ENCODE results near the gene HSPA12B. TPM values are rescaled to one million over a fixed set of nuclear protein-coding genes. Genes with fewer than 3 reads are reported as not detected.

The HSPA12B gene
- total RNA-seq, 1 donor from 2014 or later = 13.5 TPM

DNA sequence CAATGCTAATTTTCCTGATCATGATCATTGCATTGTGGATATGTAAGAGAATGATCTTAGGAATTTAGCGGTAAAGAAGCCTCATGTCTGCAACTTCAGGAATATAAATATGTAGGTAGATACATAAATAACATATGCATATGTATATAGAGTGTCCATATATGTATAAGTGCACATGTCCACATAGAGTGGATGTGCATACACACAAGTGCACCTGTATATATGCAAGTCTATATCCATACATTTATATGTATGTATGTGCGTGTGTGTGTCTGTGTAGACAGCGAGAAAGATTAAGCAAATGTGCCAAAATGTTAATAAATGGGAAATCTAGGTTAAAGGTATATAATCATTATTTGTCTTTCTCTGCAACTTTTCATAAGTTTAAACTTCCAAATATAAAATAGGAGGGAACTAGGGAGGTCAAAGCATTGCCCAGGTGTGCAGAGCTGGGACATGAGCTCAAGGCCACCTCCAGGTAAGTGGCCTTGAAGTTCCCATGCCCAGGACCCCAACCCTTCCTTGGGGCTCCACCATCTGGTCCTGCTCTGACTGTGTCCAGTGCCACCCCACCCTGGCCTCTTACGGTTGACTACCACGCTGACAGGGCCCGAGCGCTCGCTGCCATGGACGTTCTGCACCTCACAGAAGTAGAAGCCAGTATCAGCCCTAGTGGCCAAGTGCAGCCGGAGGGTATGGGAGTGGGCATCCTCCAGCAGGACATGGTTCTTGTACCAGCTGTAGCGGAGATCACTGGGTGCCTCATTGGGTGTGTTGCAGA, 29.7 kb upstream of the HSPA12B start:
- no peak for DNase-seq (ENCODE audit: low spot score)

DNA sequence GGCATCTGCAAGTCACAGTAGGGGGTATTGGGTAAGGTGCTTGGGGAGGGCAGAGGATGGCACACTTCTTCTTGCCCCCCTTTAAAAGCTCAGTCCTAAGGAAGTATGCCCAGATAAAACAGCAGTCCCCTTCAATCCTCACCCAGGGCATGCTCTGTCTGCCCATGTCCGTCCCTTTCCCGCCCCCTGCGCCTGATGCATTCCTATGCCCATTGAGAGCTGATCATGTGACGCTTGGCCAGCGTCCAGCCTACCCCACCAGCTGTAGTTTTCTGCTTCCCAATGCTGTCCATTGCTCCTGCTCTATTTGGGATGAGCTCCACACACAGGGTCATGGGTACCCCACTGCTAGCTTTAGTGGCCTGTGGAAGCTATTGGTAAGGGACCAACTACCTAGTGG, 28.4 kb upstream of the HSPA12B start:
- no peak for DNase-seq (ENCODE audit: low spot score)

DNA sequence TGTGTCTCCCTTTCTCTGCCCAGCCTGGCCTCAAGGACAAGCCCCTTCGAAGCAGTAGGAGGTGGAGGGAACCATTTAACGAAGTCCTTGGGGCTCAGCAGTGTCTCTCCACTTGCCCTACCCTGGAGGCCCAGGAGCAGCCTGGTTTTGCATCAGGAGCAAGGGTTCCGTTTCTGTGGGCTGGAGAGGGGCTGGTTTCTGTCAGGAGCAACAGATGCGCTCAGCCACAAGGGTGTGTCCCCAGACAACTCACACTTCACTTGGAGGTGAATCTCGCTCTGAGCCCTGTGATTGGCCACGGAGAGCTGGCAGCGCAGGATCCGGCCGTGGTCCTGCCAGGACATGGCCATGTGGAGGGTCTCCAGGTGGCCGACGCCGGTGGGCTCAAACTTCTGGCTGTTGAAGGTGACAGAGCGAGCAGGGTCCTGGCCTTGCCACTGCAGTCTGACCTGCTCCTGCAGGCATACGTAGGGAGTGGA, 27.0 kb upstream of the HSPA12B start:
- DNase-seq (ENCODE audit: low spot score) = peak; percentile 41

DNA sequence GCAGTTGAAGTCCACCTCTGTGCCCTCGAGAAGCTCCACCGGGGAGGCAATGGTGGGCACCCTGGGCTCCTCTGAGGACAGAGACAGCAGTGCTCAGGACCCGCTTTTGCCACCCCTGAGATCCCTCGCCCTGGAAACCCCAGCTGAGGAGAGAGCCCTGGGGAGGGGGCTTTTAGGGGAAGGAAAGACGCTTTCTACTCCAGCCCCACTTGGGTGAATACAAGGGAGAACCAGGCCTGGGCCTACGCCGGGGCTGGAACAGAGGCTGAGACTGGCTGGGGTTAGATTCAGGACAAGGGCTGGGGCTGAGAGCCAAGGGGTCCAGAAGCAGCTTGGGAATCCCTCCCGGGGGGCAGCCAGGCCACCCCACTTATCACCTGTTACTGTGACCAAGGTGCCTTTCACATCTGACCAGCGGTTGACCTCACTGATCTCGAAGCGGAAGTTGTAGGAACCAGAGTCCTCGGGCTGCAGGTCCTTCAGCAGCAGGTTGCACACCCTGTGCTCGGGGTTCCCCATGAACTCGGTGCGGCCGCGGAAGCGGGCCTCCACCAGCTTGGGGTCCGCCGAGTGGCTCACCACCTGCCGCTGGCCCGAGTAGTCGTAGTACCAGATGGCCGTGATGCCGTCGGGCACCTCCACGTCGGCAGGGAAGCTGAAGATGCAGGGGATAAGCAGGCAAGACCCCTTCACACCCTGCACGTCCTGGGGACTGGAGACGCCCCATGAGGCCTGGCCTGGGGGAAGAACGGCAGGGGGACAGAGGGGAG, 26.3 kb upstream of the HSPA12B start:
- no peak for DNase-seq (ENCODE audit: low spot score)

DNA sequence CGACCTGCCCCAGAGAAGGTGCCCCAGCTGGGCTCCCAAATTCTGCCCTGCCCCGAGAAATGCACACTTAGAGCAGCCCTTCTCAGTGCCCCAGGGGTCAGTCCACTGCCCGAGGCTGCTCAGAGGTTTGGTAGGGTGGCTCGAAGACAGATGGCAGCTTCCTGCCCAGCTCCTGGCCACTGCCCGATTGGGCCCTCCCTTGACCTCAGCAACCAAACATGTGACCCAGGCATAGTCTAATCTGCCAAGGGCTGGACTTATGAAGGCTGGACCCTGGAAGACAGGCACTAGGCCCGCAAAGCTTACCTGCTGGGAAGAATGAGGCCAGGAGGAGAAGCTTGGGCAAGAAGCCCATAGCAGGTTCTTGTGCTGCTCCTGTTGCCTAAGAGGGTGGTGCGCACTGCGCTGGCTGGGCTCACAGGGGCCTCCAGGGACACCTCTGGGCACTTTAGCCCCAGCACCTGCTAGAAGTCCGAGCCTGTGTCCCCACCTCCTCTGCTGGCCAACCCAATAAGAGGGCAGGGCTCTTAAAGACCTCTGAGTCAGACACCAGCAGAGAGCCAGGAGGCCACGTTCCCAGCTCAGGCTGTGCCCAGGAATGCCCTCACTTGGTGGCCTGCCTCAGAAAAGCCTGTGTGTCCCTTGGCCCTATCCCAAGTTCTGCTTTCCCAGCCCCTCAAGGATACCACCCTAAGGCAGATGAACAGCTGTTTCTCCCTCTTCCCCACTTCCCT, 25.5 kb upstream of the HSPA12B start:
- no peak for DNase-seq (ENCODE audit: low spot score)

DNA sequence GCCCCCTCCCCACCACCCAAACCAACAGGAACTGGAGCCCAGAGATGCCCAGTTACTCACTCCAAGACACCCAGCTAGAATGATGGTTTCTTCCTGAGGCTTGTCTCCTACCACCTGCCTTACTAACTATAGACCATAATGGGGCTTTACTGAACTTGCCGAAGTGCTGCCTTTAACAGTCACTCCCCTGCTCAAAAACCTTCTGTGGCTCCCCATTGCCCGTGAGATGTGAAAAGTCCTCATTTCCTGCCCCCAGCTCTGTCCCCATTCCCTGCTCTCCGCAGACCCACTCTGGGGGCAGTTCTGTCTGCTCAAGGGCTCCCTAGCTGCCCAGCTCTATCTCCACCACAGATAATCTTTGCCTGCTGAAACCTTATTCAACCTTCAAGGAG, 25.0 kb upstream of the HSPA12B start:
- DNase-seq (ENCODE audit: low spot score) = no peak

DNA sequence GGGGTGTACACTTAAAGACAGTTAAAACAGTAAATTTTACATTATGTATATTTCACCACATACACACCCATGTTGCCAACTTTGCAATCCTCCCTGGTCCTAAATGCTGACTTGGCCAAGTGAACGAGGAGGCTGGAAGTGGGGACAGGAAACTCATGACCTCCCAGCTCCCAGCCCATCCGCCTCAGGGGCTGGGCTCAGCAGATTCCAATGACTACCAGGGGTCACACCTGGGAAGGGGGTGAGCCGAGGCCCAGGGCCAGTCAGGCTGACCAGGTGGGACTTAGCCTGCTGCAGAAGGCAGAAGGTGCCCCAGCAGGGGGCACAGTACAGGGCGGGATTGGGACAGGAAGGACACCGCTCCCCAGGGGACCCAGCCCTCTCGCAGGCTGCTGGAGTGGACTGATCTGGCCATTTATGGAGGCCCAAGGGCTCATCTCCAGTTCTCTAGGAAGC, 22.4 kb upstream of the HSPA12B start:
- no peak for DNase-seq (ENCODE audit: low spot score)

DNA sequence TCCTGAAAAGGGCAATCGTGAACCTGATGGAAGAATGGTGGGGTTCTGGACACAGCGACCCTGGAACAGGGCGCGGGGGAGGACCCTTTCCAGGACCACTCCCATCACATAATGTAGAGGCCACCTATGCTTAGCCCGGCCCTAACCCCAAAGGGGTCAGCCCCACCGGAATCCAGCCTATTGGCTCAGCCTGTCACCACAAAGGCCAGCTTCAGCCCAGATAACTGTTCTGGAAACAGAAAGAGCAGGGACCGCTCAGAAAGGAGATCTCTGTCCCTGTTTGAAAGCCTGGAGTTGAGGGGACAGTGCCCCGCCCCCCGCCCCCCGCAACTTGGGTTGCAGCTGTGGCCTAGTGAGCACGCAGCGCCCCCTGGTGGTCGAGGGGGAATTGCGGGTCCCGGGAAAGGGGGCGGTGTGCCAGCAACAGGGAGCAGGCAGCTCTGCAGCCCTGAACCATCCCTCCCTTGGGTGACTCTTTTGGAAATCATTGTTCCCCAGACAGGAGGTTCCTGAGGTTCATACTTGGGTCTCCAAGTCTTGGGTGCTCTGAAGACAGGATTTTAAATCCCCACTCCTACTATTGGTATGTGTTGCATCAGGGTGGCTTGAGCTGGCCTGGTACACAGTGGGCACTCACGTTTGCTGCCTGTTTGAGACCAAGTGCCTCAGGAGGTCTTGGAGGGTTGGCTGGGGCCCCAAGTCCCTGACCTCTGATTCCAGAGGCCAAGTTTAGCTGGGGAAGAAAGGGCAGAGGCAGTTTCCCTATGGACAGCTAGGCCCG, 21.6 kb upstream of the HSPA12B start:
- peak; percentile 62 for DNase-seq (ENCODE audit: low spot score)

DNA sequence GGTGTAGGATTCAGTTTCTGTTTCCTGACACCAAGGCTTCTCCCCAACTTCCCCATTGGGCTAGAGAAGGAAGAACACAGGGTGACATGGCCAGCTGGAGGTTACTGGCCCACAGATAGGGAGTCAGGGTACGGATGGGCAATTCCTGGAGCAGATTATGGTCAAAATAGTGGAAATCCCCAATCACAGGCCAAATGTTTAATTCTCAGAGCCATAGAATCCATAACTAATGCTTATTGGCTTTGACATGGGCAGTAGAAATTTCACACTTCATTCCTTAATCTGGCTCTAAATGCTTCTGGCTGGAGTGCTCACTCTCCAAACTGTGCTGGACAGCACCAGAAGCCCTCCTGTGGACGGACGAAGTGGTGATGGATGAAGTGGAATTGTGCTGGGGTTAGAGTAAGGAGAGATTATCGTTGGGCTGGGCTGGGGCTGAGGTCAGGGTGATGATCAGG, 21.0 kb upstream of the HSPA12B start:
- no peak for DNase-seq (ENCODE audit: low spot score)

DNA sequence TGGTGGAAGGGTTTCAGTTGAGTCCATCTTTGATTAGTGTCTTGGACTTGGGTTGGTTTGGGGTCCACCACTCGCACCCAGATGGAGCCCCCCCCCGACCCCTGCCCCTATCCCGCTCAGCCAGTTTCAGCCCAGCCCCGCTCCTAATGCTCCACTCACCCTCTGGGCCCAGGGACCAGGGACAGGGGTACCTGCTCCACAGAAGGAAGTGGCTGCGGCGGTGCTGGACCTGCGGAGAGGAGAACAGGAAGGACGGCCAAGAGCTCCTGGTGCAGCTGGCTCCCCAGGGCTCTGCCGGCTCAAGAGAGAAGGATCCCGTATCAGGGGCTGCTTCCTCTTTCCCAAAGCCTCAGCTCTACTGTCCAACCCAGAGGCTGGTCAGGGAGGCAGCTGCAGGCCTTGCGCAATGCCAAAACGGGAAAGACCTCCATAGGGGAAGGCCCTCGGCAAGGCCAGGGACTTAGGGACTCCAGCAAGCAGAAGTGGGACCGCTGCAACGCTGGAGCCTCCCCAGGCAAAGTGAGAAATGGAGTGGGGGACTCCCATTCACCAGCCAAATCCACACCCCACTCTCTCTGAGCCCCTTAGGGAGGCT, 20.1 kb upstream of the HSPA12B start, which contains the start of gene SIGLEC1:
TSS of gene SIGLEC1 (minus strand) at position 322 of the 595 bp plus-strand sequence. CDS start 5,472 bp downstream, outside the sequence.
- peak; percentile 58 for DNase-seq (ENCODE audit: low spot score)

DNA sequence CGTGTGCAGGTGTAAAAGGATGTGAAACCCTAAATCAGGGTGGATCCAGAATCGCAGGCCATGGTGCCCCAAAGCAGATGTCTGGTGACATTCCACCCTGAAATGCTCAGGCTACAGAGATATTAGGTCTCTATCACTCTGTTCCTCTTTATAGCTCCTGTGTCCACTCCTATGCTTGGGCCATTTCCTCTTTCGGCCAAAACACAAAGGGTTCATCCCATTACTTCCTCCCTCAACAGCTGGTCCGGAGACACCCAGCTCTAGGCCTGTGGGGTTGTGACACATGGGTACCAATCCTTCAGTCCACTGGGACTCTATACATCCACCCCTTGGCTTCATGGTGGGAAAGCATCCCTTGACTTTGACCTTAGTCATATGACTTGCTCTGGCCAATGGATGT, 18.4 kb upstream of the HSPA12B start:
- DNase-seq (ENCODE audit: low spot score) = no peak

DNA sequence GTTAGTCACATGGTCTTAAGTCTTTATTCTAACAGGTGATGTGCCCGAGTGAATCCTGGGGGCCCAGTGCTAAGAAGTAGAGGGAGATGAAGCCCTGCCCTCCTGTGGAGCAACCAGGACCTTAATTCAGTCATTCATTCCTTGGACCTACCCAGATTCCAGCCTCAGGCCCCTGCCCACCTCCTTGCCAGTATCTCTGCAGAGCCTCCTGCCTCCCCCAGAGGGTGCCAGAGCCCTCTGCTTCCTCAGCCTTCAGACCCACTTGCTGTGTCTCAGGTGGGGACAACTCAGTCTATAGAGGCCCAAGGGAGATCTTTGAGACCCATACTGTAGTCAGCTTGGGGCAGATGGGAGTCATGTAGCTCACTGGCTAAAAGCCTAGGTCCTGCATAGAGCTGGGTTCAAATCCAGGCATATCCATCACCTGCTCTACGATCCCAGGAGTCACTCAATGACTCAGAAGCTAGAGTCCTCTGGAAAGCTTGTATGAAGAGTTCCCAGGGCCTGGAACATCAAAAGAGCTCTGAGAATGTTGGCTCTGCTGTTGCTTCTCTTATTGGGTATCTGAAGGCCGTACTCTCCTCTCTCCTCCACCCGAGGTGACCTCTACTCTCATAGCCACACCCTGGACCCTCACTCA, 16.2 kb upstream of the HSPA12B start:
- DNase-seq (ENCODE audit: low spot score) = peak; percentile 67

DNA sequence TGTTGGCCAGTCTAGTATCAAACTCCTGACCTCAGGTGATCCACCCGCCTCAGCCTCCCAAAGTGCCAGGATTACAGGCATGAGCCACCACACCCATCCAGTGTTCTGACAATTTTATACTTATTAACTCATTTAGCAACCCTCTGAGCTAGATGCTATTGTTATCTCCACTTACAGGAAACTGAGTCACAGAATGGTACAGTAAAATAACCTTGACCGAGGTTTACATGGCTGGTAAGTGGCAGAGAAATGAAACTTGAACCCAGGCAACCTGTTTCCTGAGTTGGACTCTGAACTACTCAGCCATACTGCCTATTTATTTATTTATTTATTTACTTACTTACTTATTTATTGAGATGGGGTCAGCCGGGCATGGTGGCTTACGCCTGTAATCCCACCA, 13.4 kb upstream of the HSPA12B start:
- no peak for DNase-seq (ENCODE audit: low spot score)

DNA sequence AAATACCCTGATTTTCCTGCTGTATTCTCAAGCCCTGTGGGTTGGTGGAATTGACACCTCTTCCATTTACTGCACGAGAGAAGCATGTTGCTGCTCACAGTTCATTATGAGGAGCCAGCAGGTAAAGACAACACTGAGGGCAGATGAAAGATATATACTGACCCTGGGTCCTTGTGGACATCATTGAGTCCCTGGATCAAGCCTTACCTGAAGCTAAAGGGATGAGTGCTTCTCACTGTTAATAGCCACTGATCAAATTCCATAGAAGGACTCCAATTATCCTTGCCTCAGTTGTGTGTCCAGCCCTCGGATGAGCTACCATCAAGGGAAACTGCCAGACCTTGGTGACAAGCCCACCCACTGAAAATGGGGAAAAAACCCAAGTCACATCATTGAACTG, 12.4 kb upstream of the HSPA12B start:
- no peak for DNase-seq (ENCODE audit: low spot score)

DNA sequence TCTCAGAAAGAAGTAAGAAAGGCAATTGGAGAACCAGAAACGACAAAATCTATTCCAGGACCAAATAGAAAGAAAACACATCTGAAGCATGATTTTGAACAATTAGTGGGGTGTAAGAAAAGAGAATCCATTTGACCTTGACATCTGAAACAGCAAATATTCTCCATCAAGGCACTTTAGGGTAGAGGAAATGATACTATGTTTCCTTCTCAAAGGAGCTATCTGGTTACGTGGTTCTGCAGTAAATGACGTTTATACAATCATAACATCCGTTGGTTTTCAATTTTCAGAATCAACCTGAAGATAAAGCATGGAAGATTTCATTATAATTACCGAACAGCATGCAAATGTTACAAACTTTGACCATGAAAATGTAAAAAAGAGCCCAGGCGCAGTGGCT, 11.9 kb upstream of the HSPA12B start:
- DNase-seq (ENCODE audit: low spot score) = no peak

DNA sequence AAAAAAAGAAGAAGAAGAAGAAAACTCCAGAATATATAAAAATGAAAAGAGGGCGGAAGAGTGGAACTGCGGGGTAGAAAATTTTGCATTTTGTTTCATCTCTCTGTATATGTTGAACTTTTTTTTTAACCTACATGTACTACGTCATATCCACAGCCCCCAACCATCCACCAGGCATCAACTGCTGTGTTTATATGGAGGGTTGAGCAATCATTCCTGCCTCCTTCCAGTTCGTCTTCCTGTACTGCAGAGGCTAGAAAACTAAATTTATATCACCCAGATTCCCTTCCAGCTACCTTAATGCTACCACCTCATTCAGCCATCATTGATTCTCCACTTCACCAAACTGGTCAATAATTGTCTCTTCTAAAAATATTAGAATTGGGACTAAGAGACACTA, 10.6 kb upstream of the HSPA12B start:
- DNase-seq (ENCODE audit: low spot score) = no peak

DNA sequence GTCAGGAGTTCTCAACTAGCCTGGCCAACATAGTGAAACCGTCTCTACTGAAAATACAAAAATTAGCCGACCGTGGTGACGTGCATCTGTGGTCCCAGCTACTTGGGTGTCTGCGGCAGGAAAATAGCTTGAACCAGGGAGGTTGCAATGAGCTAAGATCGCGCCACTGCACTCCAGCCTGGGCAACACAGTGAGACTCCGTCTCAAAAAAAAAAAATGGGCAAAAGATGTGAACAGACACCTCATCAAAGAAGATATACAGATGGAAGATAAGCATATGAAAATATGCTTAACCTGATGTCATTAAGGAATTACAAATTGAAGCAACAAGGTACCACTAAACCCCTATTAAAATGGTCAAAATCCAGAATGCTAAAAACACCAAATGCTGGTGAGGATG, 9.2 kb upstream of the HSPA12B start:
- DNase-seq (ENCODE audit: low spot score) = no peak

DNA sequence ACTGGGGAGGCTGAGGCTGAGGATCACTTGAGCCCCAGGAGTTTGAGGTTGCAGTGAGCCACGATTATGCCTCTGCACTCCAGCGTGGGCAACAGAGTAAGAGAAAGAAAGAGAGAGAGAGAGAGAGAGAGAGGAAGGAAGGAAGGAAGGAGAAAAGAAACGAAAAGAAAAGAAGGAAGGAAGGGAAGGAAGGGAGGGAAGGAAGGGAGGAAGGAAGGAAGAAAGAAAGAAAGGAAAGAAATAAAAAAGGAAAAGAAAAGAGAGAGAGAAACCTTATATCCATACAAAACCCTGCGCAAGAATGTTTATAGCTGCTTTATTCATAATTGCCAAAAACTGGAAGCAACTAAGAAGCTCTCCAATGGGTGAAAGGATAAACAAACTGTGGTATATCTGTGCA, 8.1 kb upstream of the HSPA12B start:
- DNase-seq (ENCODE audit: low spot score) = no peak

DNA sequence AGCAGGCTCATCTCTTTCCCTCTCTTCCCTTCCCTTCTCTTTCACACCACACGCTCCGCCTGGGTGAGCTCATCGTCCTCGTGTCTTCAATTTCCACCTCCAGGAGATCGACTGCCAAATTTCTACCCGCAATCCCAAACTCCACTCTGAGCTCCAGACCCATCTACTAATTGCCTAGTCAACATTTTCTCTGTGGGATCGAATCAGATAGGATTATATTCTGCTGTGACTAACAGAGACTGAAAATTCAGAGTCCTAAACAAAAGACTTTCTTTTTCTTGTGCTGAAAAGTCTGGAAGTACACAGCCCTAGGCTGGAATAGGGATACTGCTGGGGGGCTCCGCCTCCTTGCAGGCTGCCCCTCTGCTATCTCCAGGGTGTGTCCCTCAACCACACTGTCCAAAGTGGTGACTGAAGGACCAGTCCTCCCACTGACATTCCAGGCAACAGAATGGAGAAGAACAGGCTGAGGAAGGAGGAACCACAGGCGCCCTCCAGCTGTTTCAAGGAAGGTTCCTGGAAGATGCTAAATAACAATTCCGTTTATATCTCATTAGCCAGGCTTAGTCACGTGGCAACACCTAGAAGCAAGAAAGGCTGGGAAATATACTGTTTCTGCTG, 5.0 kb upstream of the HSPA12B start:
- DNase-seq (ENCODE audit: low spot score) = peak; percentile 62

DNA sequence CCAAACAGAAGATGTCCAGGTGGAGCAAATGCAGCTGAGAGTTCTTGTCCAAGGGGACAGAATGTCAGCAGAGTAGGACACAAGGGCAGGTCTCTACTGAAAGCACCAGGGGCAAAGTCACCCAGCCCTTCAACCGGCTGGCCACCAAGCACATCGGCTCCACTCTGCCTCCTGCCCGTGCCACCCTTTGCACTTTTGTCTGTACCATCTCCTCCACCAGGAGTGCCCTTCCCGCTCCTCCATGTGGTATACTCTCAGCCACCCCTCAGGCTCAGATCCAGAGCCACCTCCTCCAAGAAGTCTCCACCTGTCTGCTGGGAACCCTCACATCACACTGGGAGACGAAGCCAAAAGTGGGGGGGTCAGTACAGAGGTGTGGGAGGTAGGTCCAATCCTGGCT, 4.1 kb upstream of the HSPA12B start:
- DNase-seq (ENCODE audit: low spot score) = no peak

Data from umbilical cord (tissue), 2 donors.